Activated B cell treated with CpG ODN at 0.5 μM for 24 hours (primary cell): Measurements from ENCODE around the gene C10orf143. TPM values are rescaled to one million over a fixed set of nuclear protein-coding genes. Genes with fewer than 3 reads are reported as not detected.

Experiments used
- ATAC-seq: fragments of 200-7000 bp; cut with Tn5 transposase; one replicate; pipeline ENCODE4 v1.10.0; 2021; ENCODE audit warnings: low read depth, mild to moderate bottlenecking, moderate library complexity
- CTCF ChIA-PET: fragments of 350-600 bp; sonication (Branson Sonifier 250); formaldehyde crosslinking; loops from one replicate; lab custom pipeline; 2021; ENCODE audit warnings: antibody characterized with exemption; lab: Charles Lee
- POLR2A ChIA-PET: fragments of 350-600 bp; sonication (Branson Sonifier 250); formaldehyde crosslinking; loops from one replicate; lab custom pipeline; 2021; ENCODE audit warnings: antibody characterized with exemption; lab: Charles Lee
- DNase-seq: peaks from one replicate; pipeline ENCODE4 v3.0.0; 2022
- H3K27ac Mint-ChIP-seq: one replicate; pipeline ENCODE4 v1.8.0; 2020; ENCODE audit warnings: mixed read lengths
- H3K27me3 Mint-ChIP-seq: one replicate; pipeline ENCODE4 v1.8.0; 2021; ENCODE audit warnings: mixed read lengths
- H3K36me3 Mint-ChIP-seq: one replicate; pipeline ENCODE4 v1.8.0; 2021; ENCODE audit warnings: low read depth, mixed read lengths
- H3K4me1 Mint-ChIP-seq: one replicate; pipeline ENCODE4 v1.8.0; 2021; ENCODE audit warnings: mixed read lengths
- H3K4me3 Mint-ChIP-seq: one replicate; pipeline ENCODE4 v1.8.0; 2020; ENCODE audit warnings: mild to moderate bottlenecking, mixed read lengths
- H3K9me3 Mint-ChIP-seq: one replicate; pipeline ENCODE4 v1.8.0; 2020; ENCODE audit warnings: mixed read lengths
- intact Hi-C: fragments of 100-400 bp; cut with micrococcal nuclease; formaldehyde crosslinking; loops from one replicate; pipeline ENCODE4 v1.15.1; 2024
- total RNA-seq: library from RNA; stranded (reverse); gene quantifications from 2 replicates; pipeline ENCODE4 v1.2.3, GENCODE V29; 2022
- TF ChIP-seq, protein P1 (sequence below): fragments of 200-600 bp; IDR thresholded peaks from one replicate; pipeline ENCODE4 v1.8.0; 2022; ENCODE audit warnings: antibody characterized with exemption, mild to moderate bottlenecking

Gene C10orf143
- total RNA-seq, 1 donor from 2014 or later = 10.1 TPM

- ATAC-seq (no peak), DNase-seq (no peak)
- Mint-ChIP-seq H3K27ac (no peak overlapping the region), H3K4me3 (no peak overlapping the region), H3K27me3 (peaks cover 11% of the 10 kb centered on the region), H3K36me3 (no peaks in the 10 kb centered on the region), H3K4me1 (no peaks in the 10 kb centered on the region), H3K9me3 (no peaks in the 10 kb centered on the region)
- CTCF ChIA-PET = no interaction called here
- TF ChIP-seq, protein P1, sequence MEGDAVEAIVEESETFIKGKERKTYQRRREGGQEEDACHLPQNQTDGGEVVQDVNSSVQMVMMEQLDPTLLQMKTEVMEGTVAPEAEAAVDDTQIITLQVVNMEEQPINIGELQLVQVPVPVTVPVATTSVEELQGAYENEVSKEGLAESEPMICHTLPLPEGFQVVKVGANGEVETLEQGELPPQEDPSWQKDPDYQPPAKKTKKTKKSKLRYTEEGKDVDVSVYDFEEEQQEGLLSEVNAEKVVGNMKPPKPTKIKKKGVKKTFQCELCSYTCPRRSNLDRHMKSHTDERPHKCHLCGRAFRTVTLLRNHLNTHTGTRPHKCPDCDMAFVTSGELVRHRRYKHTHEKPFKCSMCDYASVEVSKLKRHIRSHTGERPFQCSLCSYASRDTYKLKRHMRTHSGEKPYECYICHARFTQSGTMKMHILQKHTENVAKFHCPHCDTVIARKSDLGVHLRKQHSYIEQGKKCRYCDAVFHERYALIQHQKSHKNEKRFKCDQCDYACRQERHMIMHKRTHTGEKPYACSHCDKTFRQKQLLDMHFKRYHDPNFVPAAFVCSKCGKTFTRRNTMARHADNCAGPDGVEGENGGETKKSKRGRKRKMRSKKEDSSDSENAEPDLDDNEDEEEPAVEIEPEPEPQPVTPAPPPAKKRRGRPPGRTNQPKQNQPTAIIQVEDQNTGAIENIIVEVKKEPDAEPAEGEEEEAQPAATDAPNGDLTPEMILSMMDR = no peak
- intact Hi-C loops = no loop called here
- POLR2A ChIA-PET = no interaction called here
Observed at GRCh38 chr10:130043491-130043890, 67.1 kb downstream of the C10orf143 start.

GRCh38 chr10:130042381-130042780, 68.2 kb downstream of the C10orf143 start:
- H3K36me3 Mint-ChIP-seq = no peaks in the 10 kb centered on the region
- intact Hi-C loops = no loop called here
- no peaks in the 10 kb centered on the region for H3K4me1 Mint-ChIP-seq
- H3K9me3 Mint-ChIP-seq = no peaks in the 10 kb centered on the region
- no peak overlapping the region for H3K27ac Mint-ChIP-seq
- H3K4me3 Mint-ChIP-seq = no peak overlapping the region
- POLR2A ChIA-PET = no interaction called here
- TF ChIP-seq, protein P1 = no peak
- CTCF ChIA-PET = no interaction called here
- H3K27me3 Mint-ChIP-seq = peaks cover 11% of the 10 kb centered on the region
- DNase-seq (no peak), ATAC-seq (no peak)

GRCh38 chr10:130041451-130042371, 68.9 kb downstream of the C10orf143 start:
- TF ChIP-seq, protein P1 = no peak
- intact Hi-C loops = no loop called here
- Mint-ChIP-seq H3K36me3 (no peaks in the 10 kb centered on the region), H3K4me3 (no peak overlapping the region), H3K27me3 (peaks cover 11% of the 10 kb centered on the region), H3K4me1 (no peaks in the 10 kb centered on the region), H3K9me3 (no peaks in the 10 kb centered on the region), H3K27ac (no peak overlapping the region)
- DNase-seq (no peak), ATAC-seq (no peak)
- CTCF ChIA-PET = no interaction called here
- POLR2A ChIA-PET = no interaction called here

DNA sequence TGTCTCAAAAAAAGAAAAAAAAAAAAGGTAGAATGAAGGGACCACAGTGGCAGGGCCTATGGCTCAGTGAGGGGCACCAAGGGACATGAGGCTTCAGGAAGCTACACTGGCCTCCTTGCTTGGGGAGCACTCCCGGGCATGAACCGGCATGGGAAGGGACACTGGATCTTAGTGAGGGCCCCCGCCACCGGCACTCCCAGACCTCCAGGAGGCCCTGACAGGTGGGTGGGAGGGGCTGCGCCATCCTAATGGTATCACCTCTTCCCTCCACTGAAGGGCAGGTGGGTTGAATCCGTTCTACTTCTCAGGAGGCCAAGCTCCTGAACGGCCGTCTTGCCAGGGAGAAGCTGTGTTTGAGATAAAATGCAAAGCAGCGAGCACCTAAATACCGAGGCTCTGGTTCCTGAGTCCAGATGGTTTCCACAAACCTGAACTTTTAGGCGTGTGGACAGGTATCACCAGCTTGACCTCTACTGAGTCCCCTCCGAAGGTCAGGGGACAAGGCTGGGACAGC, 69.8 kb downstream of the C10orf143 start:
- POLR2A ChIA-PET = no interaction called here
- ATAC-seq (no peak), DNase-seq (no peak)
- Mint-ChIP-seq H3K4me1 (no peaks in the 10 kb centered on the region), H3K4me3 (no peak overlapping the region), H3K27me3 (peaks cover 11% of the 10 kb centered on the region), H3K9me3 (no peaks in the 10 kb centered on the region), H3K36me3 (no peaks in the 10 kb centered on the region), H3K27ac (no peak overlapping the region)
- TF ChIP-seq, protein P1 = no peak
- CTCF ChIA-PET = no interaction called here
- intact Hi-C loops = no loop called here

DNA sequence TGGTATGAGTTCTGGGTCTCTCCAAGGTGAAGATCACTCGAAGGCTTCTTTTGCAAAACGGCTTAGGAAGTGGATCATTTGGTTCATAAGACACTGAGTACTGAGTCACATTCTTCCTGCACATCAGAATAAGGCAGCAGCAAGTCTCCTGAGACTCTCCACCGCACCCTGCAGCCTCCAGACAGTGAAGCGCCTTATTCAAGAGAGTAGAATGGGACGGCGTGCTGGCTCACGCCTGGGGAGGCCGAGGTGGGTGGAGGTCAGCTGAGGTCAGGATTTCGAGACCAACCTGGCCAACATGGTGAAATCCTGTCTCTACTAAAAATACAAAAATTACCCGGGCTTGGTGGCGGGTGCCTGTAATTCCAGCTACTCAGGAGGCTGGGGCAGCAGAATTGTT, 70.3 kb downstream of the C10orf143 start:
- Mint-ChIP-seq H3K4me1 (no peaks in the 10 kb centered on the region), H3K9me3 (no peaks in the 10 kb centered on the region), H3K4me3 (no peak overlapping the region), H3K27me3 (peaks cover 11% of the 10 kb centered on the region), H3K36me3 (no peaks in the 10 kb centered on the region), H3K27ac (no peak overlapping the region)
- ATAC-seq = no peak
- POLR2A ChIA-PET = no interaction called here
- DNase-seq = no peak
- CTCF ChIA-PET = no interaction called here
- TF ChIP-seq, protein P1 = no peak
- intact Hi-C loops = no loop called here
